WTC11 (cell line): ENCODE measurements around the gene PRR15L. TPM values are rescaled to one million over a fixed set of nuclear protein-coding genes. Genes with fewer than 3 reads are reported as not detected.

Source experiments
- ATAC-seq: fragments of 200-7000 bp; cut with Tn5 transposase; 2 replicates; pipeline ENCODE4 v1.10.0; 2021; ENCODE audit warnings: mild to moderate bottlenecking, moderate library complexity
- CTCF ChIA-PET: fragments of 300-600 bp; sonication (Branson Sonifier 250); formaldehyde crosslinking; loops from one replicate; lab custom pipeline; 2021; ENCODE audit warnings: antibody characterized with exemption; lab: Charles Lee
- POLR2A ChIA-PET: fragments of 350-600 bp; sonication (Branson Sonifier 250); formaldehyde crosslinking; loops from one replicate; lab custom pipeline; 2021; ENCODE audit warnings: antibody characterized with exemption; lab: Charles Lee
- DNase-seq: peaks from one replicate; pipeline ENCODE4 v3.0.0; 2021; ENCODE audit warnings: low spot score
- H3K27ac Mint-ChIP-seq: 2 replicates; pipeline ENCODE4 v1.8.0; 2021; ENCODE audit warnings: mixed read lengths
- H3K27me3 Mint-ChIP-seq: 2 replicates; pipeline ENCODE4 v1.8.0; 2021; ENCODE audit warnings: low read depth, mild to moderate bottlenecking, moderate library complexity, mixed read lengths
- H3K36me3 Mint-ChIP-seq: 2 replicates; pipeline ENCODE4 v1.8.0; 2021; ENCODE audit warnings: mixed read lengths
- H3K4me1 Mint-ChIP-seq: 2 replicates; pipeline ENCODE4 v1.8.0; 2022; ENCODE audit warnings: mixed read lengths
- H3K4me3 Mint-ChIP-seq: 2 replicates; pipeline ENCODE4 v1.8.0; 2021; ENCODE audit warnings: mild to moderate bottlenecking, moderate library complexity, mixed read lengths
- H3K9me3 Mint-ChIP-seq: 2 replicates; pipeline ENCODE4 v1.8.0; 2021; ENCODE audit warnings: mixed read lengths
- ATF2 ChIP-seq: sonication (generic); formaldehyde crosslinking; IDR thresholded peaks from 2 replicates; pipeline ENCODE4 v1.8.1; 2022; ENCODE audit warnings: low read depth, missing genetic modification reagents, borderline replicate concordance
- ATF3 ChIP-seq: sonication (generic); formaldehyde crosslinking; conservative IDR thresholded peaks from 2 replicates; pipeline ENCODE4 v1.8.1; 2022; ENCODE audit warnings: mild to moderate bottlenecking, missing genetic modification reagents
- CDX4 ChIP-seq: fragments of 250-450 bp; sonication (Bioruptor Pico); IDR thresholded peaks from 2 replicates; pipeline ENCODE4 v1.9.0; 2021; ENCODE audit warnings: moderate library complexity, mild to moderate bottlenecking, inconsistent platforms, borderline replicate concordance
- CREM ChIP-seq: sonication (generic); formaldehyde crosslinking; IDR thresholded peaks from 2 replicates; pipeline ENCODE4 v1.8.1; 2022; ENCODE audit warnings: mild to moderate bottlenecking, missing genetic modification reagents, moderate library complexity
- ELF4 ChIP-seq: sonication (generic); formaldehyde crosslinking; IDR thresholded peaks from 2 replicates; pipeline ENCODE4 v1.8.1; 2022; ENCODE audit warnings: low read depth, mild to moderate bottlenecking, moderate library complexity, missing genetic modification reagents
- EMX1 ChIP-seq: fragments of 250-450 bp; sonication (Bioruptor Pico); IDR thresholded peaks from 2 replicates; pipeline ENCODE4 v1.8.0; 2021; ENCODE audit warnings: mild to moderate bottlenecking
- ETV6 ChIP-seq: sonication (generic); formaldehyde crosslinking; IDR thresholded peaks from 2 replicates; pipeline ENCODE4 v1.8.1; 2022; ENCODE audit warnings: mild to moderate bottlenecking, missing genetic modification reagents
- FOXP1 ChIP-seq: sonication (generic); formaldehyde crosslinking; IDR thresholded peaks from 2 replicates; pipeline ENCODE4 v1.8.0; 2022; ENCODE audit warnings: missing genetic modification reagents, mild to moderate bottlenecking, moderate library complexity, borderline replicate concordance
- GABPB1 ChIP-seq: sonication (generic); formaldehyde crosslinking; IDR thresholded peaks from 2 replicates; pipeline ENCODE4 v1.8.1; 2023; ENCODE audit warnings: mild to moderate bottlenecking, missing genetic modification reagents
- HMGA2 ChIP-seq: fragments of 250-450 bp; sonication (Bioruptor Pico); IDR thresholded peaks from 2 replicates; pipeline ENCODE4 v1.4.0; 2021; ENCODE audit warnings: mild to moderate bottlenecking, moderate library complexity
- HMGXB4 ChIP-seq: sonication (generic); formaldehyde crosslinking; IDR thresholded peaks from 2 replicates; pipeline ENCODE4 v1.8.1; 2023; ENCODE audit warnings: mild to moderate bottlenecking, moderate library complexity, missing genetic modification reagents
- JAZF1 ChIP-seq: fragments of 250-450 bp; sonication (Bioruptor Pico); IDR thresholded peaks from 2 replicates; pipeline ENCODE4 v1.9.0; 2021; ENCODE audit warnings: moderate library complexity, mild to moderate bottlenecking, inconsistent platforms
- MAX ChIP-seq: sonication (generic); formaldehyde crosslinking; IDR thresholded peaks from 2 replicates; pipeline ENCODE4 v1.8.0; 2022; ENCODE audit warnings: mild to moderate bottlenecking, missing genetic modification reagents
- MLX ChIP-seq: sonication (generic); formaldehyde crosslinking; IDR thresholded peaks from 2 replicates; pipeline ENCODE4 v1.8.1; 2023; ENCODE audit warnings: mild to moderate bottlenecking, missing genetic modification reagents, moderate library complexity
- MYBL2 ChIP-seq: sonication (generic); formaldehyde crosslinking; IDR thresholded peaks from 2 replicates; pipeline ENCODE4 v1.8.1; 2023; ENCODE audit warnings: mild to moderate bottlenecking, moderate library complexity, missing genetic modification reagents
- NFE2L1 ChIP-seq: sonication (generic); formaldehyde crosslinking; IDR thresholded peaks from 2 replicates; pipeline ENCODE4 v1.8.1; 2023; ENCODE audit warnings: missing genetic modification reagents
- NR1H2 ChIP-seq: sonication (generic); formaldehyde crosslinking; IDR thresholded peaks from 2 replicates; pipeline ENCODE4 v1.9.0; 2021; ENCODE audit warnings: mild to moderate bottlenecking, moderate library complexity, missing genetic modification reagents
- PRDM15 ChIP-seq: sonication (generic); formaldehyde crosslinking; IDR thresholded peaks from 2 replicates; pipeline ENCODE4 v1.8.0; 2022; ENCODE audit warnings: missing genetic modification reagents
- RELA ChIP-seq: sonication (generic); formaldehyde crosslinking; IDR thresholded peaks from 2 replicates; pipeline ENCODE4 v1.8.1; 2022; ENCODE audit warnings: missing genetic modification reagents, mild to moderate bottlenecking, borderline replicate concordance
- SP1 ChIP-seq: sonication (generic); formaldehyde crosslinking; conservative IDR thresholded peaks from 2 replicates; pipeline ENCODE4 v1.8.1; 2022; ENCODE audit warnings: missing genetic modification reagents
- ZBTB43 ChIP-seq: sonication (generic); formaldehyde crosslinking; IDR thresholded peaks from 2 replicates; pipeline ENCODE4 v1.8.1; 2023; ENCODE audit warnings: mild to moderate bottlenecking, missing genetic modification reagents
- ZNF263 ChIP-seq: sonication (generic); formaldehyde crosslinking; IDR thresholded peaks from 2 replicates; pipeline ENCODE4 v1.8.1; 2022; ENCODE audit warnings: low read depth, mild to moderate bottlenecking, moderate library complexity, missing genetic modification reagents
- total RNA-seq: library from RNA; stranded (reverse); gene quantifications from 3 replicates; pipeline ENCODE4 v1.2.3, GENCODE V29; 2021

The PRR15L gene
- total RNA-seq, 1 experiment from 2014 or later = 0.59 TPM

- Mint-ChIP-seq H3K27me3 (no peaks in the 10 kb centered on the region), H3K9me3 (no peaks in the 10 kb centered on the region), H3K4me1 (peaks cover 15% of the 10 kb centered on the region), H3K4me3 (no peak overlapping the region), H3K36me3 (peaks cover 26% of the 10 kb centered on the region), H3K27ac (no peak overlapping the region)
- ATAC-seq (no peak), DNase-seq (no peak)
- POLR2A ChIA-PET = interaction anchor here (0.9 to 1.1 kb wide), 2 partner anchors 30 to 35 kb away, joined by 3 read pairs; no protein-coding TSS in a partner anchor
- TF ChIP-seq ATF3 (no peak), SP1 (no peak), ATF2 (no peak), EMX1 (CRISPR knock-in tag) (no peak), JAZF1 (CRISPR knock-in tag) (no peak), GABPB1 (CRISPR knock-in tag) (no peak), MLX (CRISPR knock-in tag) (no peak), MAX (CRISPR knock-in tag) (no peak), ETV6 (no peak), FOXP1 (no peak), ELF4 (CRISPR knock-in tag) (no peak), MYBL2 (CRISPR knock-in tag) (no peak), CREM (CRISPR knock-in tag) (no peak), NFE2L1 (CRISPR knock-in tag) (no peak), HMGXB4 (CRISPR knock-in tag) (no peak), ZNF263 (CRISPR knock-in tag) (no peak), HMGA2 (CRISPR knock-in tag) (no peak), RELA (CRISPR knock-in tag) (no peak)
- TF ChIP-seq, all 79 proteins: peak for 0
- CTCF ChIA-PET = interaction anchor here (1.0 to 3.0 kb wide), 5 partner anchors 12 to 36 kb away, joined by 3 to 7 read pairs (median 4); partner anchors contain the start of gene CDK5RAP3
These were observed 25.1 kb upstream of the PRR15L start for GRCh38 chr17:47982645-47983390.

- CTCF ChIA-PET = interaction anchor here (1.1 to 1.7 kb wide), 4 partner anchors 12 to 36 kb away, joined by 3 to 5 read pairs (median 4); partner anchors contain the start of gene CDK5RAP3
- H3K27ac Mint-ChIP-seq = no peak overlapping the region
These were observed 24.5 kb upstream of the PRR15L start for GRCh38 chr17:47982091-47982617.

More at GRCh38 chr17:47982091-47982617, 24.5 kb upstream of the PRR15L start:
- H3K9me3 Mint-ChIP-seq = no peaks in the 10 kb centered on the region
- no peak for TF ChIP-seq CDX4 (CRISPR knock-in tag)
- no peak for TF ChIP-seq PRDM15
- TF ChIP-seq NR1H2 = no peak
- no peak for TF ChIP-seq ZBTB43
- H3K36me3 Mint-ChIP-seq = peaks cover 32% of the 10 kb centered on the region
- no peaks in the 10 kb centered on the region for H3K27me3 Mint-ChIP-seq
- no peak overlapping the region for H3K4me3 Mint-ChIP-seq
- no peak for DNase-seq
- no peak for ATAC-seq
- peaks cover 9% of the 10 kb centered on the region for H3K4me1 Mint-ChIP-seq
- POLR2A ChIA-PET = no interaction called here
